Renal cortical epithelial cell (primary cell): ENCODE measurements around the gene ITGA2. TPM values are rescaled to one million over a fixed set of nuclear protein-coding genes. Genes with fewer than 3 reads are reported as not detected.

Experiments
- total RNA-seq: library from RNA; depleted of rRNA; stranded (reverse); fragments of >200 nt; gene quantifications from 2 replicates; pipeline ENCODE4 v1.2.3, GENCODE V29; 2014

The ITGA2 gene
- total RNA-seq, 1 donor from 2014 or later, result 21.3 TPM

Other genes with a start within 250 kb of the ITGA2 start
- 8.9 and 57.7 TPM in 2 replicates for gene ITGA1, start 201.4 kb upstream of the ITGA2 start, total RNA-seq
- 24.0 and 34.0 TPM in 2 replicates for gene PELO, start 201.4 kb upstream of the ITGA2 start, total RNA-seq
- 38.6 and 46.7 TPM in 2 replicates for gene MOCS2, start 120.4 kb downstream of the ITGA2 start, total RNA-seq